ENCODE data around the gene TRAF7.
"Not testable (repeated sequence)": the region's sequence is repeated elsewhere in the genome, so short reads cannot be mapped to it uniquely, and the experiment has no call there.

- TF ChIP-seq CTCF (IDR thresholded peaks at IDR 0.05; ENCODE audit: low read depth, low read length); EZH2phosphoT487 (IDR thresholded peaks at IDR 0.05; ENCODE audit: low read depth): not testable (repeated sequence)
Measured at GRCh38 chr16:2117341-2117740, 38.2 kb upstream of the TRAF7 start.

Data from OCI-LY3 (cell line).